Measurements from ENCODE around the gene ADRA2C. TPM values are rescaled to one million over a fixed set of nuclear protein-coding genes. Genes with fewer than 3 reads are reported as not detected.
"Not testable (repeated sequence)": the region's sequence is repeated elsewhere in the genome, so short reads cannot be mapped to it uniquely, and the experiment has no call there.

Gene ADRA2C
- total RNA-seq, 2 experiments from 2014 or later: 0.21 TPM; not detected in 1

- Histone ChIP-seq H3K4me3 (ENCODE audit: low read depth, low read length, poor library complexity, severe bottlenecking) (no peak overlapping the region), H3K4me2 (ENCODE audit: low read length) (no peak overlapping the region), H3K4me1 (ENCODE audit: insufficient read depth, low read length, poor library complexity, severe bottlenecking) (no peaks in the 10 kb centered on the region), H3K36me3 (ENCODE audit: insufficient read depth, low read length) (no peaks in the 10 kb centered on the region), H3K79me2 (ENCODE audit: insufficient read depth, low read depth, low read length) (no peaks in the 10 kb centered on the region), H4K20me1 (ENCODE audit: insufficient read depth, low read length) (no peaks in the 10 kb centered on the region), H3K9me2 (ENCODE audit: insufficient read depth, low read length) (no peaks in the 10 kb centered on the region), H3K9me3 (ENCODE audit: low read length) (no peaks in the 10 kb centered on the region), H2AFZ (ENCODE audit: low read length) (no peak overlapping the region), H3K27ac (ENCODE audit: low read depth, low read length, poor library complexity, severe bottlenecking) (no peak overlapping the region)
- DNase-seq (ENCODE audit: low spot score): no peak
- POLR2A ChIA-PET: no interaction called here
- BruUV-seq (replicated peaks): no TSS peak
- no peak for TF ChIP-seq EZH2phosphoT487 (IDR thresholded peaks at IDR 0.05; ENCODE audit: borderline replicate concordance, low read depth, low read length)
- no peak for TF ChIP-seq CTCF (conservative IDR thresholded peaks at IDR 0.05; ENCODE audit: low read length)
- intact Hi-C loops (cut with micrococcal nuclease; ENCODE audit: unreplicated experiment): no loop called here
- CTCF ChIA-PET (ENCODE audit: unreplicated experiment): interaction anchor here (0.6 kb wide), 1 partner anchor 49 kb away, joined by 3 read pairs; no protein-coding TSS in a partner anchor
Measured at GRCh38 chr4:3814053-3814570, 47.9 kb downstream of the ADRA2C start.

- H3K9me3 ChIP-seq (ENCODE audit: low read length); POLR2A ChIA-PET; H4K20me1 ChIP-seq (ENCODE audit: insufficient read depth, low read length); H2AFZ ChIP-seq (ENCODE audit: low read length); H3K9me2 ChIP-seq (ENCODE audit: insufficient read depth, low read length); DNase-seq (ENCODE audit: low spot score); H3K4me3 ChIP-seq (ENCODE audit: low read depth, low read length, poor library complexity, severe bottlenecking); H3K79me2 ChIP-seq (ENCODE audit: insufficient read depth, low read depth, low read length); H3K36me3 ChIP-seq (ENCODE audit: insufficient read depth, low read length); H3K4me1 ChIP-seq (ENCODE audit: insufficient read depth, low read length, poor library complexity, severe bottlenecking); BruUV-seq (replicated peaks); CTCF ChIA-PET (ENCODE audit: unreplicated experiment); intact Hi-C loops (cut with micrococcal nuclease; ENCODE audit: unreplicated experiment); H3K27ac ChIP-seq (ENCODE audit: low read depth, low read length, poor library complexity, severe bottlenecking); H3K4me2 ChIP-seq (ENCODE audit: low read length): not testable (repeated sequence)
Measured at GRCh38 chr4:3814838-3815237, 48.7 kb downstream of the ADRA2C start.

GRCh38 chr4:3816256-3816825 is 50.2 kb downstream of the ADRA2C start:
- Histone ChIP-seq H3K4me1 (ENCODE audit: insufficient read depth, low read length, poor library complexity, severe bottlenecking) (no peaks in the 10 kb centered on the region), H3K4me3 (ENCODE audit: low read depth, low read length, poor library complexity, severe bottlenecking) (no peak overlapping the region), H3K27ac (ENCODE audit: low read depth, low read length, poor library complexity, severe bottlenecking) (no peak overlapping the region), H3K9me3 (ENCODE audit: low read length) (no peaks in the 10 kb centered on the region), H3K4me2 (ENCODE audit: low read length) (no peak overlapping the region), H4K20me1 (ENCODE audit: insufficient read depth, low read length) (no peaks in the 10 kb centered on the region), H3K36me3 (ENCODE audit: insufficient read depth, low read length) (no peaks in the 10 kb centered on the region), H3K79me2 (ENCODE audit: insufficient read depth, low read depth, low read length) (no peaks in the 10 kb centered on the region), H2AFZ (ENCODE audit: low read length) (no peak overlapping the region), H3K9me2 (ENCODE audit: insufficient read depth, low read length) (no peaks in the 10 kb centered on the region)
- DNase-seq (ENCODE audit: low spot score): no peak
- TF ChIP-seq EZH2phosphoT487 (IDR thresholded peaks at IDR 0.05; ENCODE audit: borderline replicate concordance, low read depth, low read length) (no peak), CTCF (conservative IDR thresholded peaks at IDR 0.05; ENCODE audit: low read length) (no peak)
- CTCF ChIA-PET (ENCODE audit: unreplicated experiment): no interaction called here
- POLR2A ChIA-PET: no interaction called here
- intact Hi-C loops (cut with micrococcal nuclease; ENCODE audit: unreplicated experiment): no loop called here
- no TSS peak for BruUV-seq (replicated peaks)

All from OCI-LY7 (cell line).